NB4 (cell line): ENCODE measurements around the gene DCHS2.

Source experiments
- DNase-seq: peaks from one replicate; pipeline ENCODE4 v3.0.0; 2010; ENCODE audit warnings: low read depth
- H3K4me3 ChIP-seq: one replicate; pipeline ENCODE4 v1.5.1; 2011; ENCODE audit warnings: mild to moderate bottlenecking, low read depth, low read length, moderate library complexity
- CTCF ChIP-seq: IDR thresholded peaks from one replicate; pipeline ENCODE4 v1.5.1; 2012; ENCODE audit warnings: low read depth, low read length
- MYC ChIP-seq: IDR thresholded peaks from 2 replicates; pipeline ENCODE4 v1.6.1; 2011; ENCODE audit warnings: low read depth, low read length
- POLR2A ChIP-seq: IDR thresholded peaks from 2 replicates; pipeline ENCODE4 v1.6.1; 2011; ENCODE audit warnings: mild to moderate bottlenecking; ENCODE audit not compliant: insufficient read length; ENCODE audit errors: extremely low read depth
- TF ChIP-seq, protein P1 (sequence below): IDR thresholded peaks from 2 replicates; pipeline ENCODE4 v1.6.1; 2011; ENCODE audit warnings: low read depth, low read length

The DCHS2 gene

DNA sequence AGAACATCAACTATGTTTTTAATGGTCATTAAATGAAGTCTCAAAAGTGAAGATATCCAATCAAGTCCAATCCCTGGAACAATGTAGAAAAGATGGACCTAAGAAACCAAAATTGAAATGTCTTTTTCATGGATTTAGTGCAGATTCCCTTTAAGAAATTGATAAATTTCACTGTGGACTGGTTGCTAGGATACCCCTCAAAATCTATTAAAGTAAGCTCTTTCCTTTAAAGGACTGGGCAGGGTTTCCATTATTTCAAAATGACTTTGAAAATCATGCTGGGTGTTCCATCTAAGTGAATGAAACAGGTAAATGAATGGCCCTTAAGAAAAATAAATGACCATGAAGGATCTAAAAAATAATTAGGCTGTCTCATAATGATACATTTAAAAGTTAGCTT lies 30.0 kb upstream of the DCHS2 start:
- TF ChIP-seq, protein P1, sequence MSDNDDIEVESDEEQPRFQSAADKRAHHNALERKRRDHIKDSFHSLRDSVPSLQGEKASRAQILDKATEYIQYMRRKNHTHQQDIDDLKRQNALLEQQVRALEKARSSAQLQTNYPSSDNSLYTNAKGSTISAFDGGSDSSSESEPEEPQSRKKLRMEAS = no peak
- TF ChIP-seq POLR2A = no peak
- no peak for TF ChIP-seq CTCF
- TF ChIP-seq MYC = no peak
- H3K4me3 ChIP-seq = no peak overlapping the region
- no peak for DNase-seq

GRCh38 chr4:154519214-154519613 lies 27.6 kb upstream of the DCHS2 start:
- DNase-seq = no peak
- no peak overlapping the region for H3K4me3 ChIP-seq
- no peak for TF ChIP-seq POLR2A
- TF ChIP-seq, protein P1 = no peak
- TF ChIP-seq MYC = no peak
- TF ChIP-seq CTCF = no peak

DNA sequence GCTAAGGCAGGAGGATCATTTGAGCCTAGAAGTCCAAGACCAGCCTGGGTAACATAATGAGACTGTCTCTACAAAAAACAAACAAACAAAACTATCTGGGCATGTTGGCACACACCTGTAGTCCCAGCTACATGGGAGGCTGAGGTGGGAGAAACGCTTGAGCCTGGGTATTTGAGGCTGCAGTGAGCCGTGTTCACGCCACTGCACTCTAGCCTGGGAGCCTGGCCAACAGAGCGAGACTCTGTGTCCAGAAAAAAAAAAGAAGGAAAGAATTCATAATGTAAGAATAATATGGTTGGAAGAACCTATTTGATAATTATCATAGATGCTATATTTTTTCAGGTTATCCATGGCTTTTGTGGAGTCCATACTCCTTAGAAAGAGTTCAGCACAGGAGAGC lies 26.0 kb upstream of the DCHS2 start:
- no peak overlapping the region for H3K4me3 ChIP-seq
- no peak for DNase-seq
- TF ChIP-seq CTCF (no peak), MYC (no peak), POLR2A (no peak)
- TF ChIP-seq, protein P1 = no peak

DNA sequence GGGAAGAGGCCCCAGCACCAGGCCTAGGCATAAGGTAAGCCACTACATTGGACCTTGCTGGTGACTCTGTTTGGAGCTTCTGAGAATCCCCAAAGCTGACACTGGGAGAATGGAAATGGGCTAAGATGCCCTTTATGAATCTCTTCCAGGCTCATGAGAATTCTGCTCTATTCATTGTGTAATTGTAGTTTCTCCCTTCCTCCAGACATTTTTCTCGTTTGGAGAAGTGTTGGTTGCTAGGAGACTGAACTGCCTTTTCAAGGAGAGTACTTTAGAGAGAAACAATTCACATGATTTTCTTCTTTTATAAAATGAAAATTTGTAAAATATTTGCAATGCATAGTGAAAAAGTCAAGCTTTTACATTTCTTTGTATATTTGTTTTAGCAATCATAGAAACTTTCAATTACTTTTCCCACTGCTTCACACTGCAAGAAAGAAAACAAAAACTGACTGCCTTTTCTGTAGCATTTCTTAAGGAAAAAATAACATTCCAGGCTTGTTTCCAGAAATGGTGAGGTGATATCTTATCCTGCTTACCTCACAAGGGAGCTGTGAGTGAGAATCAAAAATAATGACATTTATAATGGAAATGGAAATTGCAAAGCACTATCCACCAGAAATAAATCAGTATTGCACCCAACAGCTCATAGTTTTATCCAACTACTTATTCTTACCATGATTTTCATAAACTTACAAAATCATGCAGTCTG lies 24.9 kb upstream of the DCHS2 start:
- TF ChIP-seq MYC = no peak
- no peak for TF ChIP-seq CTCF
- TF ChIP-seq, protein P1 = no peak
- TF ChIP-seq POLR2A = no peak
- H3K4me3 ChIP-seq = no peak overlapping the region
- DNase-seq = no peak

DNA sequence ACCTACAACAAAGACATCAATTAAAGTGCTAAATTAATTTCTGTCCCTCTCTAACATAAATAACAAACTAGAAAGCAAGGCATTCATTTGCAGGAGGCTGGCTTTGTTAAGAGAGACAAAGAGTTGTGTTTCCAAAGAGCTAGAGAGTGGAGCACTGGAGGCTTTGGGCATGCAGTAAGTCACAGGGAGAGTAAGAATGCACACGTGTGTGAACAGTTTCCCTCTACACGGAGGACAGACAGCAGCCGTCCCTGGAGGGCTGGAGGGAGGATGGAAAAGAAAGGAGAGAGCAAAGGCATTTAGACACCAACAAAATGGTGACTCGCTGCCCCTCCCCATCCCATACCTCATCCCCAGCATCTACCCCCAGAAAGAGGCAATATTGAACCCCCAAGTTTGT lies 20.4 kb upstream of the DCHS2 start:
- TF ChIP-seq CTCF (no peak), MYC (no peak), POLR2A (no peak)
- TF ChIP-seq, protein P1 = no peak

More for the DNA sequence above, 20.4 kb upstream of the DCHS2 start:
- no peak overlapping the region for H3K4me3 ChIP-seq
- no peak for DNase-seq
